ENCODE measurements around the gene CHADL.

The CHADL gene

DNA sequence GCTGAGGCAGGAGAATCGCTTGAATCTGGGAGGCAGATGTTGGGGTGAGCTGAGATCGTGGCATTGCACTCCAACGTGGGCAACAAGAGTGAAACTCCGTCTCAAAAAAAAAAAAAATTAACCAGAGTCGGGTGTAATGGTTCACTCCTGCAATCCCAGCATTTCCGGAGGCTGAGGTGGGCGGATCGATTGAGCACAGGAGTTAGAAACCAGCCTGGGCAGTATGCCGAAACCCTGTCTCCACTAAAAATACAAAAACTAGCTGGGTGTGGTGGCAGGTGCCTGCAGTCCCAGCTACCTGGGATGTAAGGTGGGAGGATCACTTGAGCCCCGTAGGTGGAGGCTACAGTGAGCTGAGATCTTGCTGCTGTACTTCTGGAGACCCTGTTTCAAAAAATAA is 43.7 kb upstream of the CHADL start:
- TF ChIP-seq, protein P1, sequence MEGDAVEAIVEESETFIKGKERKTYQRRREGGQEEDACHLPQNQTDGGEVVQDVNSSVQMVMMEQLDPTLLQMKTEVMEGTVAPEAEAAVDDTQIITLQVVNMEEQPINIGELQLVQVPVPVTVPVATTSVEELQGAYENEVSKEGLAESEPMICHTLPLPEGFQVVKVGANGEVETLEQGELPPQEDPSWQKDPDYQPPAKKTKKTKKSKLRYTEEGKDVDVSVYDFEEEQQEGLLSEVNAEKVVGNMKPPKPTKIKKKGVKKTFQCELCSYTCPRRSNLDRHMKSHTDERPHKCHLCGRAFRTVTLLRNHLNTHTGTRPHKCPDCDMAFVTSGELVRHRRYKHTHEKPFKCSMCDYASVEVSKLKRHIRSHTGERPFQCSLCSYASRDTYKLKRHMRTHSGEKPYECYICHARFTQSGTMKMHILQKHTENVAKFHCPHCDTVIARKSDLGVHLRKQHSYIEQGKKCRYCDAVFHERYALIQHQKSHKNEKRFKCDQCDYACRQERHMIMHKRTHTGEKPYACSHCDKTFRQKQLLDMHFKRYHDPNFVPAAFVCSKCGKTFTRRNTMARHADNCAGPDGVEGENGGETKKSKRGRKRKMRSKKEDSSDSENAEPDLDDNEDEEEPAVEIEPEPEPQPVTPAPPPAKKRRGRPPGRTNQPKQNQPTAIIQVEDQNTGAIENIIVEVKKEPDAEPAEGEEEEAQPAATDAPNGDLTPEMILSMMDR (IDR thresholded peaks at IDR 0.05; ENCODE audit: low read depth, low read length) = no peak
- DNase-seq (ENCODE audit: extremely low read depth, low read depth) = no peak

DNA sequence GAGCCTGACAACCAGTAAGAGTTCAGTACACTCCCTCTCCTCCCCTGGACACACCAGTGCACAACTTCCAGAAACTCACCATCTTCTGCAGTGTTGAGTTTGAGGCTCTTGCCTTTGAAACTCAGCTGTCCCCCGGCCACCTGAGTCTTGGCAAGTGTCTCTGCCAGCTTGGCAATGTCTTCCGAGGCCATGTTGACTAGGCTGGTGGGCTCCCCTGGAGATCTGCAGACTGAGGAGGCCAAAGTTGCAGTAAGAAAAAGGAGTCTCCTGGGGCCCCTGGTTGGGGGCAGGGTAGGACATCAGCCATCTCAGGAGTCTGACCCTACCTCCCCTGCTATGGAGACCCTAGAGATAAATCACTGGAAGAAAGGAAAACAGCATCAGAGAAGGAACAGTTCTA is 40.1 kb upstream of the CHADL start:
- TF ChIP-seq, protein P1 (IDR thresholded peaks at IDR 0.05; ENCODE audit: low read depth, low read length) = no peak
- no peak for DNase-seq (ENCODE audit: extremely low read depth, low read depth)

DNA sequence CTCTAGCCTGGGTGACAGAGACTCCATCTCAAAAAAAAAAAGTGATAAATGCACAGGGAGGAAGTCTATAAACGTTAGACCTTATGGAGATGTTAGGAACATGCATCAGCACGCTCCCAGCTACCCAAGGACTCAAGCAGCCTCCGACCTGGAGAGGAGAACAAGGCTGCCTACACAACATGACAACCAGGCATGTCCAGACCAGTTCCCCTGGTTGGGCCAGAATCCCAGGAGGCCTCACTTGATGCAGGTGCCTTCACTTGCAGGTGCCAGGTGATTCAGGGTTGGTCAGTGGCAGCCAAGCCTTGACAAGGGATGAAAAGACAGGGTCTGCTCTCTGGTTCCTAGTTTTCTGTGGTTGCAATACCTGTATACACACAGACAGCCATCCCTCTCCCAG is 39.3 kb upstream of the CHADL start:
- DNase-seq (ENCODE audit: extremely low read depth, low read depth) = no peak
- TF ChIP-seq, protein P1 (IDR thresholded peaks at IDR 0.05; ENCODE audit: low read depth, low read length) = no peak

DNA sequence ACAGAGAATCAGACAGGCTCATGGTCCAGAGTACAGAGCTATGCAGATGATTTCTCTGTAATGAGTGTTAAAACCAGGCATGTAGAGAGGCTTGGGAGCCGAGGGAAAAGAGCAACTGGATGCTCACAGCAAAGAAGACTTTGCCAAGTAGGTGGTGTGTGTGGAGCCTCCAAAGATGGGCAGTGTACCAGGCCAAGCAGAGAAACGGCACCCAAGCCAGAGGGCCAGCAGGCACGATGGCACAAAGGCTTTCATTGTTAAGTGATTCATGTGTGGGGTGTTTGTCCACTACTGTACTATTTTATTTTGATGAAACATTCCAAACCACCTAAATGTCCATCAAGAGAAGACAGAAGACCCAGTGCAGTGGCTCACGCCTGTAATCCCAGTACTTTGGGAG is 34.1 kb upstream of the CHADL start:
- DNase-seq (ENCODE audit: extremely low read depth, low read depth) = no peak
- TF ChIP-seq, protein P1 (IDR thresholded peaks at IDR 0.05; ENCODE audit: low read depth, low read length) = no peak

DNA sequence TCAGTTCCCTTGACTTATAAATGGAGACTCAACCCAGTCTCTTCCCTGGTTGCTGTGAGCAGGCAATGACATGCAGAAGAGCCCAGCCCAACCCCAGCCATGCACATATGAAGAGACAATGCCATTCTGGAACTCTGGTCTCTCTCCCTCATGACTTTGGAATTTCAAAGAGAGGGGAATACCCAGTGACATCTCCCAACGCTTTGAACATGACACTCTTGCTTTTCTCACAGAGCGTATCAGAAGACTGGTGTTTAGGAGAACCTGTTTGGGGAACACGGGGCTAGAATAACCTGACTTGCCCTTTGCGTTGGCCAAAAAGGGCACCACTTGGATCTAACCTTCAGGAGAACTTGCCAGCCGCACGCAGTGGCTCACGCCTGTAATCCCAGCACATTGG is 32.4 kb upstream of the CHADL start:
- no peak for DNase-seq (ENCODE audit: extremely low read depth, low read depth)
- TF ChIP-seq, protein P1 (IDR thresholded peaks at IDR 0.05; ENCODE audit: low read depth, low read length) = no peak

DNA sequence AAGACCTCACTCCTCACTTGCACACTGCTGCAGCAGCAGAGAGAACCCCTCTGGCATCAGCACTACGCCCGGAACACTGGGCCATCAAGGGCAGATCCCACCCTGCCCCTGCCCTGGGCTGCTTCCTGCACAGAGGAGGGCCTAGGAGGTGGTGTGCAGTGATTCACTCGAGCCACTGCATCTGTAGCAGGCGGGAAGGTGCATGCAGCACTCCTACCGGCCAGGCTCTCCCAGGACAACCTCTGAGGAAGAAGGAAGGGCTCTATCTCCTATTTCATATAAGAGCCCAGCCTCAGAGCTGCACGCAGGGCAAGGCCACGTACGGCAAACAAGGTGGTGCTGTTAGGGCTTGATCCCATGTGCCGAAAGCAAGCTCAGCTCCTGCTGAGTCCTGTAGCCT is 31.1 kb upstream of the CHADL start:
- TF ChIP-seq, protein P1 (IDR thresholded peaks at IDR 0.05; ENCODE audit: low read depth, low read length) = no peak
- DNase-seq (ENCODE audit: extremely low read depth, low read depth) = no peak

DNA sequence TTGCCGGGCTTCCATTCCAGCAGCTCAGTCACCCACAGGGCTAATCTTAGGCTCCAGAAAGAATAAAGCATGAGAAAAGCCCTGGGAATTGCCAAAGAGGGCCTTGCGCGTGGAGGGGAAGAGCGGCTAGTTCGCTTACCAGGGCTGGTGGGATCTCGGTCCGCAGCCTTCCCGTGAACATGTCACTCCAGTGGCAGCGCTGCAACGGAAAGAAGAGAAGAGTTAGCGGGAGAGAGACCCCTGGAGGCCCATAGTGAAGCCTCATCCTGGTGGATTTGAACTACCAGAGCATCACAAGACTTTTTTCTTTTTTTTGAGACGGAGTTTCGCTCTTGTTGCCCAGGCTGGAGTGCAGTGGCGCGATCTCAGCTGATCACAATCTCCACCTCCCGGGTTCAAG is 27.2 kb upstream of the CHADL start:
- TF ChIP-seq, protein P1 (IDR thresholded peaks at IDR 0.05; ENCODE audit: low read depth, low read length) = no peak
- DNase-seq (ENCODE audit: extremely low read depth, low read depth) = no peak
